Activated CD4-positive, alpha-beta T cell treated with anti-CD3 and anti-CD28 coated beads, Interleukin-2, amount 50 U/mL, for 16 hours (primary cell): ENCODE results near the gene NEUROD2.

Source experiments
- DNase-seq: peaks from one replicate; pipeline ENCODE4 v3.0.0-alpha.2; 2020

NEUROD2 gene

DNA sequence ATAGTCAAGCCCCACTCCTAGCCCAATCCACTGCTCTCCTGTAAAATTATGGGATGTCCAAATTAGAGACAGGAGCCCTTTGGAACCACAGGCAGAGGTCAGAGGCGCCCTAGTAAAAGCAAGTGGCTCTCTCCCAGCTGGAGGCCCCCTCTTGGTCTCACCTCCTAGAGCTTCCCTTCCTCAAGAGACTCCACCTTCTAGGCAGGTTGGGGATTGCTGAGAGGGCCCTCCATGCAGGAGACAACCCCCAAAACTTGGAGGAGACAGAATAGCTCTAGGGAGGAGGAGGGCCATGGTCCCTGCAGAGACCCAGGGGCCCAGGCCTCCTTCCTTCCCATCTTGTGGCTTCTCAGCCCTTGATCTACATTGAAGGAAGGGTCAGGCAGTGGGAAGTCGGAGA lies 29.4 kb downstream of the NEUROD2 start:
- no peak for DNase-seq

DNA sequence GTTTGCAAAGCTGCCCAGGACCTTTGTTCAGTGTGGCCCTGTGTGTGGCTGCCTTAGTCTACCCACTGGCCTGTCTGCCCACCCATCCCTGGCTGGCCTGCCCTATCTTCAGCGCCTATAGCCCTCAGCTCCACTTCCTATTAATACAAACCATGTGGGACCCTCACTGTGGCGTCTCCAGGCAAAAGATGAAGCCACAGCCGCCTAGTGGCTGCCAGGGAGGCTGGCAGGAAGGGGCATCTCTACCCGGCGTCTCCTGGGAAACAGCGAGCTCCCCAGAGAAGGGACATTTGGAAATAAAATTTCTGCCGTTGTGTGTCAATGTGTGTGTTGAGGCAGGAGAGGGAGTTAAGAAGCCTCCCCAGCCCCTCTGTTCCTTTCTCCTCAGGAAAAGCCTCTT lies 31.5 kb downstream of the NEUROD2 start:
- no peak for DNase-seq

DNA sequence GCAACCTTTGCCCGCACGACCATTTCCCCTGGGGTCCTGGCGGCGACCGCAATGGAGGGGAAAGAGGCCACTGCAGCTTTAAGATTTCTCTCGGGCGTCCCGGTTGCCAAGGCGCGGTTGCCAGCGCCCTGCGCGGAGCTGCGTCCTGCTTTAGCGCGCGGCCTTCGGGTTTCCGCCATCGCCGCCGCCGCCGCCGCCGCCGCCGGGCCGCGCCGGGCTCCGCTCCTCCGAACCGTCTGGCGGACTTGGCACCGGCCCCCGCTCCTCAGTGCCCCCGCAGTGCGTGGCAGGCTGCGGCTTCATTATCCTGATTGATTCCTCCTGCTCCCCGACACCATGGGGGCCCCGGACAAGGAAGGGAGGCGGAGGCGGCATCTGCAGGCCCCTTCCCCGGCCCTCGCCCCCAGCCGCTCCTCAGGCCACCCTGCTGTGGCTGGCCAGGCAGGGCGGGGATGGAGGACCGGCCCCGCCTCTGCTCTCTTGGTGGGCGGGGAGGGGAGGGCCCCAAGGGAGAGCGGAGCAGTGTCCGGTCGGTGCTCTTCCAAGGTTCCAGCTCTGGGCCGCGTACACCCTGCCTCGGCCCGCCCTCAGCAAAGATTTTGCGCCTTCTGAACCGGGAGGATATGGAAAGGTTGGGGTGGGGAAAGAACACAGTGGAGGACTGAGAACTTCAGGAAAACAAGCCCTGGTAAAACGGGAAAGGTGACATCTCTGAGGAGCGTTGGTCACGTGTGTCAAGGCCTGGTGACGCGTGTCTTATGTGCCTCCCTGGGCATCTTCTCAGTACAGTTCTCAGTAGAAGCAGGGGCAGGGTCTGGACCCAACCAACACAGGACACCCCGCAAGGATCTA lies 34.0 kb downstream of the NEUROD2 start:
- DNase-seq = peak; percentile 40

DNA sequence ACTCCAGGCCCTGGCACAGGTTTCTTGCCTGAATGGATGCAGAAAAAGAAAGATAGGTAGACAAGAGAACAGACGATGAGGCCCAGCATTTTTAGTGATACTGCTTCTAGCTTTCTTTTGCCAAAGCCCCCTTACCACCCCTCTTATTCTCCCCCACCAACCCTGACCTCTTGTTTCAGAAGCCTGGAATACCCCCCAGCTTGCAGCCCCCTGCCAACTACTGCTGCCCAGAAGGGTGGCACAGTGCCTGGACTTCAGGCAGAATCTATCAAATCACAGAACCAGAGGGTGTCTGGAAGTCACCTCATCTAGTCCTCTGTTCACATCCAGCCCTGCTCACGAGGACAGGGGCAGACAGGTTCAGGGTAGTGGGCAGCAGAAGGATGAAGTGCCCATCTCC lies 35.6 kb downstream of the NEUROD2 start:
- no peak for DNase-seq

DNA sequence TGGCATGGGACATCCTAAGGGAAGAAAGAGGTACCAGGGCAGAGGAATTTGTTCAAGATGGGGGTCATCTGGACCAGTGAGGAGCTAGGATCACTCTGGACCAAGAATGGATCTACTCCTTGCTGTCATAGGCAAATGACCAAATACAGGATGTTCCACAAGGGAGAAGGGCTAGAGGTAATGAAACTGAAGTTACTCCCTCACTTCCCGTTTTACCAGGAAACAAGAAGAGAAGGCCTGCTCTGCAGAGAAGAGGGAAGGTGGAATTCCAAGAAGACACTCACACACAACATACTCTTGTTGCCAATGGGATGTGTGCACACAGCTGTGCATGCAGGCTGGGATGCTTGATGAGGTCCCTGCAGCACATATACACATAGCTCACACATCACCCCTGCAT lies 38.6 kb downstream of the NEUROD2 start:
- no peak for DNase-seq

- no peak for DNase-seq
Measured at GRCh38 chr17:39568702-39569101, 39.0 kb downstream of the NEUROD2 start.

- DNase-seq = no peak
Measured at GRCh38 chr17:39566094-39566850, 41.4 kb downstream of the NEUROD2 start.

DNA sequence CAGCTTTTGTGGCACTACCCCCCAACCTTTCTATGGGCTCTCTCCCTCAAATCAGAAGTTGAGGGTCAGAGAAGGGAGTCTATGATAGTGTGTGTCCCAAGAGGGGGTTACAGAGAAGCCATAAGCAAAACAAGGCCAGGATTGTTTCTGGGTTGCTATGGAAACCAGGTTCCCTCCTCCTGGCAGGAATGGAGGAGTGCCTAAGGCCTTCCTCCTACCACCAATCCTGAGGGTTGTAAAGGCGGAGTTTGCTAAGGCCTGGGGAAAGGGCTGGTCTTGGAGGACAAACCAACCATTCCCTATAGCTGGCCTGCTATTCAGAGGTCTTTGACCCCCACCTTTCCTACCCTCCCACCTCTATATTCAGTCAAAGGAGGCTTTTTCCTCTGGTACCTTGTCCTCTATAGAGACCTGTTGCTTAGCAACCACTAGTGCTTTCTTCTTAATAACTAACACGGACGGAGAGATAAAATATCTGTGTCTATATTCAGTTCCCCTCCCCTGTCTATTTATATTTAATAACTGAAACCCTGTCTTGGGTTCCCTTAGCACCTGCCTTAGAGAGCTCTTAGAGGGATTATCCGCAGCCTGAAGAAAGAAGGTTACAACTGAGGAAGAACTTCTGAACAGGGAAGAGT lies 43.4 kb downstream of the NEUROD2 start:
- DNase-seq = no peak

DNA sequence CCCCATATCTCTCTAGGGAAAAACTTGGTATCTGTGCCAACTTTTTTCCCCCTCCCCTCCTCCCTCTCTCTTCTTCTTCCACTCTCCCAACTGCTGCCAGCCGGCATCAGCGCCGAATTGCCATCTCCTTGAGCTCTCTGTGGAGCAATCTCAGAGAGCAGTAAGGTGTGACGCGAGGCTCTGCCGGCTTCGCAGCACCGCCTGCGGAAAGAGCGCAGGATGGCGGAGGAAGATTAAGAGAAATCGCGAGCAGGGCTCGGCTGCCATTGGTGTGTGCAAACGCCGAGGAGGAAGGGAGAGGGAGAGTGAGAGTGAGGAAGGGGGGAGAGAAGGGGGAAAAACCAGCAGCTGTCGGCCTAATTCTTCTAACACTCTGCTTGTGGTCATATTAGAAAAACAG lies 44.2 kb downstream of the NEUROD2 start:
- DNase-seq = no peak

DNA sequence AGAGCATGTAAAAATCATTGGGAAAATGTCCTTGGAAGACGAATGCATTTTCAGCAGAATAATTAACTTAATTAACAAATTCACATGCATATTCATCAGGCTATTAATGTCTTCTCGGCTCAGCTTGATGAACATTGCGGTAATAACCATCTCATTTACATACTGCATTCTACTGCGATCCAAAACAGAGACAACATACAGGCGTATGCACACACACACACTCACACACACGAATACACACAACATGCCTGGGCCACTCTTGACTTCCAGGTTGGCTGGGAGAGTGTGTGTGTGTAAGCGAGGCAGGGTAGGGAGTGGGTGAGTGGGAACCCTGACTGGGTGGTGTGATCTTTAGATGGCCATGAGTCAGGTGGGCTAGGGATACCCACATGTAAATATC lies 44.7 kb downstream of the NEUROD2 start:
- no peak for DNase-seq

DNA sequence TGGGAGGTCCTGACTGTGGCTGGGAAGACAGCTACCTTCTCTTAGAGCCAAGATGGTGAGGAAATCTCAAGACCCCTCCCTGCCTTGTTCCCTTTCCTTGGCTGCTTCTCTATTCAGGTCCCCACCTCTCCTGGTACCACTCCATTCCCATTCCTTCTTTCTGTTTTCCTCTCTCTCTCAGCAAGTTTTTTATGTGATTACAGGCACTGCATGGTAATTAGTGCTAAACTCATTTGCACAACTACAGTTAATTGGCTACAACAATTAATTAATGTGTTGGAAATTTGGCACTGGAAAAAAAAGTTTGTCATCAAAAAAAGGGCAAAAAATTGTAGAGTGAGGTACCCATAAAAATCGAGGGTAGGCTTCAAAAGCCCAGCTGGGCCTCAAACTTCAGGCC lies 45.3 kb downstream of the NEUROD2 start:
- no peak for DNase-seq

- no peak for DNase-seq
Measured at GRCh38 chr17:39556423-39556822, 51.3 kb downstream of the NEUROD2 start.

DNA sequence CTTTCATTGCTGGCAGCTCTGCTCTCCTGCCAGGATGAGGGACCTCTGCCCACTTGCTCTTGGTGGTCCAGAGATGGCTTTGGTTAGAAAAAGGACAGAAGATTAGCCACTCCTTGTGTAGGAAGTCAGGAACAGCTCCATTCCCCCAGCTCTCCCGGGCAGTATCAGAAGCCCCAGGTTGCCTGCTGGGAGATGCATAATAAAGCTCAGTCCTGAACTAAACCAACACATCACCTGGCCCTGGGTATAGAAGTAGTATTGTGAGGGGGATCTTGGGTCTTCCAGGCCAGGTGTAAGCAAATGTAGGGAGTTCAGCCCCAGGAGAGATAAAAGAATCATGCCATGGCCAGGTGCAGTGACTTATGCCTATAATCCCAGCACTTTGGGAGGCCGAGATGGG lies 52.4 kb downstream of the NEUROD2 start:
- DNase-seq = no peak
